Choroid plexus epithelial cell (primary cell): Measurements from ENCODE around the gene FTCD.
A peak's percentile ranks its signal among the peaks of the same experiment; 100 is the strongest.
"Not testable (repeated sequence)": the region's sequence is repeated elsewhere in the genome, so short reads cannot be mapped to it uniquely, and the experiment has no call there.

Experiments
- DNase-seq: peaks from one replicate; pipeline ENCODE4 v3.0.0-alpha.2; 2010; ENCODE audit warnings: low read depth
- H3K4me3 ChIP-seq: 2 replicates; pipeline ENCODE4 v1.5.1; 2011; ENCODE audit warnings: low read depth, mild to moderate bottlenecking, control low read depth, low read length, moderate library complexity
- CTCF ChIP-seq: conservative IDR thresholded peaks from 2 replicates; pipeline ENCODE4 v1.5.1; 2011; ENCODE audit warnings: low read depth, mild to moderate bottlenecking, control low read depth, inconsistent platforms, low read length, moderate library complexity

Gene FTCD

GRCh38 chr21:46149205-46149901 lies 6.0 kb downstream of the FTCD start:
- TF ChIP-seq CTCF, result no peak
- no peak overlapping the region for H3K4me3 ChIP-seq
- no peak for DNase-seq

- H3K4me3 ChIP-seq, result no peak overlapping the region
- TF ChIP-seq CTCF, result no peak
- no peak for DNase-seq
Observed at GRCh38 chr21:46148106-46148505, 7.3 kb downstream of the FTCD start.

- not testable (repeated sequence) for H3K4me3 ChIP-seq
- peak; percentile 84 for TF ChIP-seq CTCF
- DNase-seq, result peak; percentile 62
Observed at GRCh38 chr21:46147429-46147828, 8.0 kb downstream of the FTCD start.

- no peak for TF ChIP-seq CTCF
- no peak for DNase-seq
- H3K4me3 ChIP-seq, result no peak overlapping the region
Observed at GRCh38 chr21:46146856-46147255, 8.5 kb downstream of the FTCD start.

- TF ChIP-seq CTCF, result no peak
- no peak for DNase-seq
Observed at GRCh38 chr21:46145840-46146691, 9.3 kb downstream of the FTCD start.

GRCh38 chr21:46145159-46145839 lies 10.1 kb downstream of the FTCD start:
- no peak overlapping the region for H3K4me3 ChIP-seq
- no peak for TF ChIP-seq CTCF
- no peak for DNase-seq

More at GRCh38 chr21:46145840-46146691, 9.3 kb downstream of the FTCD start:
- no peak overlapping the region for H3K4me3 ChIP-seq
